HG03135 (cell line): ENCODE measurements around the gene CALR3.

Experiments
- ATAC-seq: cut with Tn5 transposase; IDR thresholded peaks from one replicate; pipeline ENCODE4 v1.9.1; 2021; ENCODE audit warnings: mild to moderate bottlenecking, moderate library complexity; ENCODE audit not compliant: unreplicated experiment

Gene CALR3

DNA sequence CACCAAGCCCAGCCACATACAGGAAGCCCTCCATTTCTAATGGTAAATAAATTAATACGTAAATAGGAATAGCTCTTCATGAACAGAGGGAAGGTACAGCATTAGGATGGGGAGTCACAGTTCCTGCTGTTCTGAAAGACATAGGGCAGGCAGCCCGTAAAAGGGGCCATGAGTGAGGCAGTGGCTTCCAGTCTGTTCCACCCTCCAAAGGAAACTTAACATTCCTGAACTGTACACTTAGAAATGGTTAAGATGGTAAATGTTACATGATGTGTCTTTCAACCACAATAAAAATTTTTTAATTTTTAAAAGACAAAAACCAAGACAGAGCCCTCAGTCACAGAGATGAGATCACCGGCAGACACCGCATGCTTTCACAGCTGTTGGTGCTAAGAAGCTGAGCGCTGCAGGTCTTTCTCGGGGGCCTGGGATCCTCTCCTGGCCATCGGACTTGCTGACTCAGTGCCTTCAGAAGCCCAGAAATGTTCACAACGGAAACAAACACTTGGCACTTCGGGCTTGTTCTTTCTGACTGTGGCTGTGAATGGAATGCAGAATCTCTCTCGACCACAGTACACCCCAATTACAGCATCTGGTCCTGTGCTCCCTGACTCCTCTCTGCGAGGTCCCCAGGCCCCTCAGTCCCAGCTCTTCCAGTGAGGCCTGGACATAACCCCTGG, 60.6 kb downstream of the CALR3 start:
- no peak for ATAC-seq

DNA sequence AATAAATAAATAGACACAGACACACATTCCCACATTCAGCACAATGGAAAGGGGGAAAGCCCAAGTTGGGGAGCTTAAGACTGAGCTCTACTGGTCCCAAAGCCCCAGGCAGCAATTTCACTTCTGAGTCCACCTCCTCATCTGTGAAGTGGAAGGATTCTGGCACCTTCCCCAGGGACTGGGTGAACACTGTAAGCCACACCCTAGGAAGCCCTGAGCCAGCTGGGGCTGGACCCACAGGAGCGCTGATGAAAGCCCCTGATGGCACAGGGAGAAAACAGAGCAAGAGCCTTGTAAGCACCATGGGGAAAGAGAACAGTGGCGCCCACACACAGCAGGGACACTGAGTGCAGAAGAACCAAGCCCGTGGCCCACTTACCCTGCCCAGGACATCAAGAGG, 62.0 kb downstream of the CALR3 start:
- no peak for ATAC-seq

DNA sequence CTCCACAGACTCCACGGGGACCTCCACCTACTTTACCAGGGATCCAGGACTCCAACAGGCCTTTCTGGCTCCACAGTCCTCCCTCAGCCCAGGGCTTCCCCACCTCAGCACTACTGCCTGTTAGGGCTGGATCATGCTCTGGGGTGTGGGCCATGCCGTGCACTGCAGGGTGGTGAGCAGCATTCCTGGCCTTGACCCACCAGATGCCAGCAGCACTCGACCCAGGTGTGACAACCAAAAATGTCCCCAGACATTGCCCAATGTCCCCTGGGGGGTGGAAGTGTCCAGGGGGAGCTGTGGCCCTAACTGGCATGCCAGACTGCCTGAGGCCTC, 66.2 kb downstream of the CALR3 start:
- ATAC-seq, result no peak

DNA sequence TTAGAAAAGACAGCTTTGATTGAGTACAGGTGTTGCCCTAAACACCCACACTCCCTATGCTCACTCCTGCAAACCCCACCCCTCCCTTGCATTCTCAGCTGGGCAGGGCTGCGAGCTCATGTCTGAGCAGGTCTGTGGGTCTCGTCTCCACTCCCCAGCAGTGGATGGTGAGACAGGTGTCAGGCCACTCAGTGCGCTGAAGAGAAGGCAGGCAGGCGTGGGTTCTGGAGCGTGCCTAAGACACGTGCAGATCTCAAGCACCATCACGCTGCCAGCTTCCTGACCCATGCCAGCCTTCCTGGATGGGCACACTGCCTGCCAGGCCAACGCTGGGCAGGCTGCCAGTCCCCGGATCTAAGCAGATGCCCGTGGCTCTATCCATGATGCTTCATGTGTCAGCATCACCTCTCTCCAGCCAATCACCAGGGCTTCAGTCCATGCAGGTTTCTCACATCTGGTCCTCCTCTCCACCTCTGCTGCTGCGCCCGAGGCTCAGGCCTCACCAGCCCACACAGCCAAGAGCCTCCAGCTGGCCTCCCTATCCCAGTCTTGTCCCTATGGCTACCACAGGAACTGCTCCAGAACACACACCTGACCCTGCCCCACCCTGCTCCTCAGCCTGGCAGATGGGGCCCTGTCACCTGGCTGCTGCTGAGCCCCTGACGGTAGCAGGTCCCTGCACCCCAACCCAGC, 66.8 kb downstream of the CALR3 start:
- ATAC-seq, result no peak
